ENCODE results near the gene CXCR4.

The CXCR4 gene

DNA sequence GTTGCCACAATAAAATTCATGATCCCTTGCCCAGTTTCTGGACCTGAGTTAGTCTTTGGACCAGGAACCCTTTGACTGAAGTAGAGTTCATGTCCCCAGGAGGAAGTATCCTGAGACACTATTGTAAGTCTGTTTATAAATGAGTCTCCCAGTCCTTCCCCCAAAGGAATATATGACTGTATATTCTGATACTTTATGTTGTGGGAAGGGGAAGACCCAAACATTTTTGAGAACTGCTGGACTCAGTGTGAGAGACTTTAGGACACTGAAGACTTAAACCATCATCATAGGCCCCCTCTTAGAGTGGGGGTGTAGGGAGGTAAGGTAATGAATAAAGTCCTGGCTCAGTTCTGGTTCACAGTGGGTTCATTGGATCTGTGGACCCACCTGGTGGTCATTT, 28.6 kb upstream of the CXCR4 start:
- TF ChIP-seq TOX (CRISPR knock-in tag; IDR thresholded peaks at IDR 0.05; ENCODE audit: borderline replicate concordance), result no peak
- TF ChIP-seq ISL1 (CRISPR knock-in tag; IDR thresholded peaks at IDR 0.05), result no peak
- TF ChIP-seq ZFP30 (CRISPR knock-in tag; IDR thresholded peaks at IDR 0.05), result no peak
- TF ChIP-seq ZFP3 (CRISPR knock-in tag; IDR thresholded peaks at IDR 0.05), result no peak
- no peak for TF ChIP-seq CSDC2 (CRISPR knock-in tag; IDR thresholded peaks at IDR 0.05)
- TF ChIP-seq ZNF8 (CRISPR knock-in tag; IDR thresholded peaks at IDR 0.05), result no peak
- TF ChIP-seq ZNF70 (CRISPR knock-in tag; IDR thresholded peaks at IDR 0.05), result no peak
- TF ChIP-seq, protein P1, sequence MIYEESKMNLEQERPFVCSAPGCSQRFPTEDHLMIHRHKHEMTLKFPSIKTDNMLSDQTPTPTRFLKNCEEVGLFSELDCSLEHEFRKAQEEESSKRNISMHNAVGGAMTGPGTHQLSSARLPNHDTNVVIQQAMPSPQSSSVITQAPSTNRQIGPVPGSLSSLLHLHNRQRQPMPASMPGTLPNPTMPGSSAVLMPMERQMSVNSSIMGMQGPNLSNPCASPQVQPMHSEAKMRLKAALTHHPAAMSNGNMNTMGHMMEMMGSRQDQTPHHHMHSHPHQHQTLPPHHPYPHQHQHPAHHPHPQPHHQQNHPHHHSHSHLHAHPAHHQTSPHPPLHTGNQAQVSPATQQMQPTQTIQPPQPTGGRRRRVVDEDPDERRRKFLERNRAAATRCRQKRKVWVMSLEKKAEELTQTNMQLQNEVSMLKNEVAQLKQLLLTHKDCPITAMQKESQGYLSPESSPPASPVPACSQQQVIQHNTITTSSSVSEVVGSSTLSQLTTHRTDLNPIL (CRISPR knock-in tag; IDR thresholded peaks at IDR 0.05; ENCODE audit: low read depth), result no peak
- TF ChIP-seq ZNF565 (CRISPR knock-in tag; conservative IDR thresholded peaks at IDR 0.05; ENCODE audit: low read depth), result no peak
- TF ChIP-seq PPARA (CRISPR knock-in tag; IDR thresholded peaks at IDR 0.05; ENCODE audit: borderline replicate concordance), result no peak
- TF ChIP-seq, protein P2, sequence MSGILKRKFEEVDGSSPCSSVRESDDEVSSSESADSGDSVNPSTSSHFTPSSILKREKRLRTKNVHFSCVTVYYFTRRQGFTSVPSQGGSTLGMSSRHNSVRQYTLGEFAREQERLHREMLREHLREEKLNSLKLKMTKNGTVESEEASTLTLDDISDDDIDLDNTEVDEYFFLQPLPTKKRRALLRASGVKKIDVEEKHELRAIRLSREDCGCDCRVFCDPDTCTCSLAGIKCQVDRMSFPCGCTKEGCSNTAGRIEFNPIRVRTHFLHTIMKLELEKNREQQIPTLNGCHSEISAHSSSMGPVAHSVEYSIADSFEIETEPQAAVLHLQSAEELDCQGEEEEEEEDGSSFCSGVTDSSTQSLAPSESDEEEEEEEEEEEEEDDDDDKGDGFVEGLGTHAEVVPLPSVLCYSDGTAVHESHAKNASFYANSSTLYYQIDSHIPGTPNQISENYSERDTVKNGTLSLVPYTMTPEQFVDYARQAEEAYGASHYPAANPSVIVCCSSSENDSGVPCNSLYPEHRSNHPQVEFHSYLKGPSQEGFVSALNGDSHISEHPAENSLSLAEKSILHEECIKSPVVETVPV (CRISPR knock-in tag; IDR thresholded peaks at IDR 0.05), result no peak
- TF ChIP-seq SNAI2 (CRISPR knock-in tag; IDR thresholded peaks at IDR 0.05), result no peak
- TF ChIP-seq ESRRG (CRISPR knock-in tag; IDR thresholded peaks at IDR 0.05), result no peak
- TF ChIP-seq, protein P3, sequence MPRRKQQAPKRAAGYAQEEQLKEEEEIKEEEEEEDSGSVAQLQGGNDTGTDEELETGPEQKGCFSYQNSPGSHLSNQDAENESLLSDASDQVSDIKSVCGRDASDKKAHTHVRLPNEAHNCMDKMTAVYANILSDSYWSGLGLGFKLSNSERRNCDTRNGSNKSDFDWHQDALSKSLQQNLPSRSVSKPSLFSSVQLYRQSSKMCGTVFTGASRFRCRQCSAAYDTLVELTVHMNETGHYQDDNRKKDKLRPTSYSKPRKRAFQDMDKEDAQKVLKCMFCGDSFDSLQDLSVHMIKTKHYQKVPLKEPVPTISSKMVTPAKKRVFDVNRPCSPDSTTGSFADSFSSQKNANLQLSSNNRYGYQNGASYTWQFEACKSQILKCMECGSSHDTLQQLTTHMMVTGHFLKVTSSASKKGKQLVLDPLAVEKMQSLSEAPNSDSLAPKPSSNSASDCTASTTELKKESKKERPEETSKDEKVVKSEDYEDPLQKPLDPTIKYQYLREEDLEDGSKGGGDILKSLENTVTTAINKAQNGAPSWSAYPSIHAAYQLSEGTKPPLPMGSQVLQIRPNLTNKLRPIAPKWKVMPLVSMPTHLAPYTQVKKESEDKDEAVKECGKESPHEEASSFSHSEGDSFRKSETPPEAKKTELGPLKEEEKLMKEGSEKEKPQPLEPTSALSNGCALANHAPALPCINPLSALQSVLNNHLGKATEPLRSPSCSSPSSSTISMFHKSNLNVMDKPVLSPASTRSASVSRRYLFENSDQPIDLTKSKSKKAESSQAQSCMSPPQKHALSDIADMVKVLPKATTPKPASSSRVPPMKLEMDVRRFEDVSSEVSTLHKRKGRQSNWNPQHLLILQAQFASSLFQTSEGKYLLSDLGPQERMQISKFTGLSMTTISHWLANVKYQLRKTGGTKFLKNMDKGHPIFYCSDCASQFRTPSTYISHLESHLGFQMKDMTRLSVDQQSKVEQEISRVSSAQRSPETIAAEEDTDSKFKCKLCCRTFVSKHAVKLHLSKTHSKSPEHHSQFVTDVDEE (CRISPR knock-in tag; IDR thresholded peaks at IDR 0.05), result no peak
- no peak for TF ChIP-seq BACH2 (CRISPR knock-in tag; IDR thresholded peaks at IDR 0.05; ENCODE audit: borderline replicate concordance)
- TF ChIP-seq ZC3H10 (CRISPR knock-in tag; IDR thresholded peaks at IDR 0.05), result no peak
- TF ChIP-seq ARNTL (CRISPR knock-in tag; IDR thresholded peaks at IDR 0.05; ENCODE audit: borderline replicate concordance, low read depth), result no peak
- TF ChIP-seq, protein P4, sequence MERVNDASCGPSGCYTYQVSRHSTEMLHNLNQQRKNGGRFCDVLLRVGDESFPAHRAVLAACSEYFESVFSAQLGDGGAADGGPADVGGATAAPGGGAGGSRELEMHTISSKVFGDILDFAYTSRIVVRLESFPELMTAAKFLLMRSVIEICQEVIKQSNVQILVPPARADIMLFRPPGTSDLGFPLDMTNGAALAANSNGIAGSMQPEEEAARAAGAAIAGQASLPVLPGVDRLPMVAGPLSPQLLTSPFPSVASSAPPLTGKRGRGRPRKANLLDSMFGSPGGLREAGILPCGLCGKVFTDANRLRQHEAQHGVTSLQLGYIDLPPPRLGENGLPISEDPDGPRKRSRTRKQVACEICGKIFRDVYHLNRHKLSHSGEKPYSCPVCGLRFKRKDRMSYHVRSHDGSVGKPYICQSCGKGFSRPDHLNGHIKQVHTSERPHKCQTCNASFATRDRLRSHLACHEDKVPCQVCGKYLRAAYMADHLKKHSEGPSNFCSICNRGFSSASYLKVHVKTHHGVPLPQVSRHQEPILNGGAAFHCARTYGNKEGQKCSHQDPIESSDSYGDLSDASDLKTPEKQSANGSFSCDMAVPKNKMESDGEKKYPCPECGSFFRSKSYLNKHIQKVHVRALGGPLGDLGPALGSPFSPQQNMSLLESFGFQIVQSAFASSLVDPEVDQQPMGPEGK (CRISPR knock-in tag; IDR thresholded peaks at IDR 0.05; ENCODE audit: borderline replicate concordance), result no peak
- no peak for ATAC-seq

- TF ChIP-seq ARNTL (CRISPR knock-in tag; IDR thresholded peaks at IDR 0.05; ENCODE audit: borderline replicate concordance, low read depth) (no peak), ISL1 (CRISPR knock-in tag; IDR thresholded peaks at IDR 0.05) (no peak), TCF4 (CRISPR knock-in tag; IDR thresholded peaks at IDR 0.05; ENCODE audit: borderline replicate concordance) (peak; percentile 46; the same call in 1 of the 2 replicates), ZNF8 (CRISPR knock-in tag; IDR thresholded peaks at IDR 0.05) (no peak)
- TF ChIP-seq, protein P4 (CRISPR knock-in tag; IDR thresholded peaks at IDR 0.05; ENCODE audit: borderline replicate concordance), result no peak
- no peak for ATAC-seq
Observed at GRCh38 chr2:136143603-136144451, 25.9 kb upstream of the CXCR4 start.

Data from SK-N-SH treated with all-trans-retinoic acid at 6 μM for 48 hours (cell line).